Raji (cell line): Measurements from ENCODE around the gene DPYSL4.

Source experiments
- POLR2A ChIP-seq: IDR thresholded peaks from 2 replicates; pipeline ENCODE4 v1.6.1; 2011; ENCODE audit warnings: low read depth, low read length, control low read depth; ENCODE audit not compliant: insufficient read depth

The DPYSL4 gene

DNA sequence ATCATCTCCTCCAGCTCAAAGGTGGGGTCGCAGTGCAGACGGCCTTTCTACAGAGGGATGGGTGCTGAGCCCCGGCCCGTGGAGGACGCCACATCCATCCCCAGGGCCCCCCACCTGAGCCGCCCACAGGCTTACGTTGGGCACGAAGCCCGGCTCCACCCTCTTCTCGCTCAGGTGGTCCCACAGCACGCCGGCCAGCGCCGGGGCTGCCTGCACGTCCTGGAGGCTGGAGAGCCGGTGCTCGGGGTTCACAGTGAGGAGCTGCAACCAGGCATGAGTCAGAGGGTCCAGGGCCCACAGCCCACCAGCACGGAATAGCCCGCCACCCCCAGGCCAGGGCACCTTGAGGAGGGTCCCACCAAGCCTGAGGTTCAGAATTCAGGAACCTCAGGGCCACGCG lies 36.0 kb downstream of the DPYSL4 start:
- TF ChIP-seq POLR2A = no peak

DNA sequence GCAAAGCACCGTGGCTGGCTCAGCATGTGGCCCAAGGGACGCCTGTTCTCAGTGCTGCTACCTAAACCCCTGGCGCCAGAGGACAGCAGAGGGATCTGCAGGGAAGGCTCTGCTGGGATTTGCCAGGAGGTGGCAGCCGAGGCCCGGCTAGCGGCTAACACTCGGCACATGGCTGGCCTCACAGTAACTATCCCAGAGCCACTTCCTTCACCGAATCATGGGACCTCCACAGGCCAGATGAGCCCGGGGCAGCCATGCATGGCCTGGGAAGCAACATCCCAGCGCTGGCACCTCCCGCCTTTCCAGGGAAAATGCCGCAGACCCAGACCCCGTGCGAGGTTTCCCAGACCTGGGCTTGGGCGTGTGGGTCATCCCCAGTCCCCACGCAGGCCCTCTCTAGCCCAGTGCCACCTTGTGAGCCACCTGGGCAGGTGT lies 36.4 kb downstream of the DPYSL4 start:
- TF ChIP-seq POLR2A = no peak

DNA sequence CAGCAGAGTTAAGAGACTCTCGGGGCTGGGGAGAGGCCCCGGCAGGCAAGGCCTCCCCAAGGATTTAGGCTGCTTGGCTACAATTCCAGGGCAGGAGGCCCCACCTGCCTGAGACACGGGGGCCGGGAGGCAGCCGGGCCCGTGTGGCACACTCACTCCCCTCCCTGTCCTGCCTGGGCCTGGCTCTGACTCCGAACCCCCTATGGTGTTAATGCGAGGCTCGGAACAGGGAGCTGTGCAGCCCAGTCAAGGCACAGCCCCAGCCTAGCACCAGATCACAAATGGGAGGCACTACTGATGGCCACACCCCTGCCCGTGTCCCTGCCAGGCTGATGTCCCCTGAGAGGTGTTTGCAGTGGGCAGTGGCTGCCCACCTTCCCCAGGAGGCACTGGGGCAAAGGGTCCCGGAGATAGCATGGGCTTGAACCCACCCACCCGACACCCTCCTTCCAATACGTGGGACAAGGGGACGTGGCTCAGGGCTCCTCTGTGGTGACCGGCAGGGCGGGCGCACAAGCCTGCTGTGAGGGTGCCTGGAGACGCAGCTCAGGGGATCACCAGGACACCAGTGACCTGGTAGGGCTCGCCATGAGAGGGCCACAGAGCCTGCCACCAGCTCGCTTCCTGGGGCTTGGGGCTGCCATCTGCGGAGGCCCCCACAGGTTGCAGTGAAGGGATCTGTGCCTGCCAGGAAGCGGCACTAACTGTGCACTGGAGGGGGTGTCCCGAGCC lies 37.0 kb downstream of the DPYSL4 start:
- no peak for TF ChIP-seq POLR2A

DNA sequence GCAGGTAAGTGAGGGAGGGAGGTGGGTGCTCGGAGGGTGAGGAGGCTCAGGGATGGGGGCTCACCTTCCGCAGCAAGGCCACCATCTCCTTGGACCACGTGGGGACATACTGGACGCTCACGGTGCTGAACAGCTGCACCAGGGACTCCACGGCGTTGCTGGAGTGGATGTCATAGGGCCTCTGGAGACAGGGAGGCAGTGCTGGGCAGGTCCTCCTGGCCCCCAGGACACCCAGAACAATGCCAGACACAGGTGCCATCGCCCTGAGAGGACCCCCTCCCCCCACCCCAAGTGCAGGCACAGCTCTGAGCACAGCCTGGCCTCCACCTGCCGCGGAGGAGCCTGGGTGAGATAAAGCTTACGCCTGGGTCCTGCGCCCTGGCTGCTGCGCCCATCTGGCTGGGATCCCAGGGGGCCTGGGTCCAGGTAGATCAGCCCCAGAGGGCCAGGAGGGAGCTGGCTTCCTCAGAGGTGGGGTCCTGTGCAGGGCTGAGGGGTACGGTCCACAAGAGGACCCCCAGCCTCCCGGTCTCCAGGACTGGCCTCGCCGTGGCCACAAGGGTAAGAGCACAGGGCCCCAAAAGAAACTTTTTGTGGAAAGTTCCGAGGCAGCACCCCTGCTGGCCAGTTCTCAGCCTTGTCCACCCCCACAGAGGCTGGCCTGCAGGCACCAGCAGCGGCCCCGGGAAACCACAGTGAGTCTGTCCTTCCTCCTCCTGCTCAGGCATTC lies 37.8 kb downstream of the DPYSL4 start:
- TF ChIP-seq POLR2A = no peak

DNA sequence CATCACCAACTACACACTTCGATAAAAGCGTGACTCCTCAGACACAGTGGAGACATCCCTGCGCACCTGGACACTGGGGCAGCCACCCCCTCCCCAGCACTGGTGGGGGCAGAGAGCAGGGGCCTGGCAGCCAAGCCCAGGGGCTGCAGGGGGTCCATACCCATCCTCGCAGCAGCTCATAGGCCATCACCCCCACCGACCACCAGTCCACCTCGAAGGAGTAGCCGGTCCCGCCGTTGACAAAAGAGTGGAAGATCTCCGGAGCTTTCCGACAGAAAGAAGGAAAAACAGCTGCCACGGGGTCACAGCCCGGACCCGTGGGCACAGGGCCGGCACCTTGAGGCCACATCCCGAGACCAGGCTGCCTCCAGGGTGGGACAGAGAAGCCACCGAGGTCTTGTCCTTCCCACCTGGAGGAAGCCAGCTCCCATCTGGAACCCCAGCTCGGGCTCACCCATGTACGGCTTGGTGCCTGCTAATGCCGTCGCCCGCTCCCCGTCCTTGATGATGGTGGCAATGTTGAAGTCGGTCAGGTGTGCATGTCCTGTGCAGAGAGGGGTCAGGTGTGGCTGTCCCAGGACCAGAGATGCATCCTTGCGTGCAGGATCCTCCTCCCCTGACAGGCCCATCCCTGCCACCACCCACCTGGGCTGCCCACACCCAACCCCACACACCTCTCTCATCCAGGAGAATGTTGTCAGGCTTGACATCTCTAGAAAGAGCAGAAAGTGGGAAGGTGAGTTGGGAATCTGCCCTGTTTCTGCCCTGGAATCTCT lies 38.5 kb downstream of the DPYSL4 start:
- no peak for TF ChIP-seq POLR2A

DNA sequence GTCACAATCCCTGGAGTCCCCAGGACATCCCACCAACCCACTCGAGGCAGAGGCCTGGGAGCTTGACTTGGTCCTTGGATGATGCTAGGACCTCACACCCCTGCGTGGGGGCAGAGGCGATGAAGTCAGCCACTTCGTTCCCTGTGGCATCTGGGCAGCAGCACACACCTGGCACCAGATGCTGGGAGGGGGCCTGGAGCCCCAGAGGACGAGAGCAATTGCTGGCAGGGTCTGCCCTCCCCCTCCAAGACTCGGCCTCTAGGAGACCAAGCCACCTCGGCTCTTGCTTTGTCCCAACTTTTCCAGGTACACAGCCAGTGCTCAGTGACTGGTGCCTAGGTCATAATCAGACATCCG lies 39.1 kb downstream of the DPYSL4 start:
- TF ChIP-seq POLR2A = no peak

DNA sequence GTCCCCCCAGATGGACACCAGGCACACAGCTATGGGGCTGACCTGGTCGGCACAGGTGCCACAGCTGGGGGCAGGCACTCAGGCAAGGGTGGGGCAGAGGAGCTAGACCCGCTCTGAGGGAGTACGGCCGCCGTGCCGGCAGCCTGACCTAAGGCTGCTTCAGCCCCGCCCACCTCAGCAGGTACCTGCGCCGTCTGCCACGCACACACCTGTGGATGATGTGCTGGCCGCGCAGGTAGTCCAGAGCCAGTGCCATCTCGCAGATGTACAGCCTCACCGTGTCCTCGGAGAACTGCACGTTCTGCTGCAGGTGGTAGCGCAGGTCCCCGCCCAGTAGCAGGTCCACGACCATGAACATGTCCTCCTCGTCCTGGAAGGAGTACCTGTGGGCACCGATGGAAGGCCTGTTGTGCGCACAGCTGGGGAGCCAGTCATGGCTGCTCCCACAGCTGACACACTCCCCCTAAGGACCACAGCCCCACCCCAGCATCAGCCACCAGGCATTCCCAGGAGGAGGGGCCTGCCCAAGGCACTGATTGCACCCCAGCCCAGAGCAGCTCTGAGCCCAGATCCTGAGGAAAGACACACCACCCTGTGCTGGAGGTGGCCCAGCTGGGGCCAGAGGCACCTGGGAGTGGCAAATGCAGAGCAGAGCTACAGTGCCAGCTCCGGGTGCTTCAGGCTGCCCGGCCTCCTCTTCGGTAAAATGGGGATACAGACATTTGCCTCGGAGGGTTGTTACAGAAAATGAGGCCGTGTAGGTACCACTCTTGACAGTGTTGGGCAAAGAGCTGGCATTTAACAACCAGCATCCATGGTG lies 40.0 kb downstream of the DPYSL4 start:
- TF ChIP-seq POLR2A = no peak

DNA sequence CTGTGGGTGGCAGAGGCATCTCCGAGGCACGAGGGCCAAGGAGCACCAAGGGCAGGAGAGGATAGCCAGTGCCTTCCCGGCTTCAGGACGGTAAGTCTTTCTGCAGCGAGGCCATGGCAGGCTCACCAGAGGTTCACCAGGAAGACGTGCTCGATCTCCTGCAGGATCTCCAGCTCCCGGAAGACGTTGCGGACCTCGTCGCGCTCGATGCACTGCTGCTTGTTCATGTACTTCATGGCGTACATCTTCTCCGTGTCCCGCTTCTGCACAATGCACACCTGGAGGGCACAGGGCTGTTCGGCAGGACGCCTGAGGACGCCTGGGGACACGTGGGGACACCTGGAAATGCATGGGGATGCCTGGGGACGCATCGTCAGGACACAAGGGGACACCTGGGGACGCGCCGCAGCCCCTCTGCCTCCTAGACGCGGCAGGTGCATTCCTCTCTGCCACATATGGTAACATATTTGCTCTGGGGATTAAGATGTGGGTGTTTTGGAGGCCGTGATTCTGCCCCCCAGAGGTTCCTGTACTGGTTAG lies 41.2 kb downstream of the DPYSL4 start:
- no peak for TF ChIP-seq POLR2A

DNA sequence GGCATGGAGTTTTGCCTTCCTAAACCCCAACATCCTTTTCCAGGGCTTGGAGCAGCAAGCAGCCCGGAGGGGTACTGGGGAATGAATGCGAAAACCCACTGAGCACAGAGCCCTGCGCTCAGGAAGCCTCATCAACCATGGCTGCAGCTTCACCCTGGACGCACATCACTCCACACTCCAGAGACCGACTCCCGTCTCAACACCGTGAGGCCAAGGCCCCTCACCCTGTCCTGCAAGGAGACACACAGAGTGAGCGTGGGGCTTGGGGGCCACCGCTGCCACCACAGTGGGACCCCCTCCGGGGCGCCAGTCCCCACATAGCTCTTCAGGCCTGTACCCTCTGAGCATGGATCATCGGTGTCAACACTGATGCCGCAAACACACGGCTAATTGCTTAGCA lies 41.9 kb downstream of the DPYSL4 start:
- no peak for TF ChIP-seq POLR2A

DNA sequence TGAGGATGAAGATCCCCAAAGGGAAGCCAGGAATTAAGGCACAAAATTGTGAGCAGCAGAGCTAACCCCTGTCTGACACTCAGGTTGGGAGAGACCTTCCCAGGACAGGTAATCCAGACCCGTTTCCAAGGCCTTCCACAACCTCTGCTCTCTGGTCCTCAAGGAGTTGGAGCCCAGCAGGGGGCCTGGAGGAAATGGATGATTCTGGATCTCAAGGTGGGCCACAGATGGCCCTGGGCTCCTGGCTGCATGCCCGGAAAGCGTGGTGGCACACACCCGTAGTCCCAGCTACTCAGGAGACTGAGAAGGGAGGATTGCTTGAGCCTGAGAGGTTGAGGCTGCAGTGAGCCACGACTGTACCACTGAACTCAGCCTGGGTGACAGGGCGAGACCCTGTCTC lies 42.3 kb downstream of the DPYSL4 start:
- TF ChIP-seq POLR2A = no peak

DNA sequence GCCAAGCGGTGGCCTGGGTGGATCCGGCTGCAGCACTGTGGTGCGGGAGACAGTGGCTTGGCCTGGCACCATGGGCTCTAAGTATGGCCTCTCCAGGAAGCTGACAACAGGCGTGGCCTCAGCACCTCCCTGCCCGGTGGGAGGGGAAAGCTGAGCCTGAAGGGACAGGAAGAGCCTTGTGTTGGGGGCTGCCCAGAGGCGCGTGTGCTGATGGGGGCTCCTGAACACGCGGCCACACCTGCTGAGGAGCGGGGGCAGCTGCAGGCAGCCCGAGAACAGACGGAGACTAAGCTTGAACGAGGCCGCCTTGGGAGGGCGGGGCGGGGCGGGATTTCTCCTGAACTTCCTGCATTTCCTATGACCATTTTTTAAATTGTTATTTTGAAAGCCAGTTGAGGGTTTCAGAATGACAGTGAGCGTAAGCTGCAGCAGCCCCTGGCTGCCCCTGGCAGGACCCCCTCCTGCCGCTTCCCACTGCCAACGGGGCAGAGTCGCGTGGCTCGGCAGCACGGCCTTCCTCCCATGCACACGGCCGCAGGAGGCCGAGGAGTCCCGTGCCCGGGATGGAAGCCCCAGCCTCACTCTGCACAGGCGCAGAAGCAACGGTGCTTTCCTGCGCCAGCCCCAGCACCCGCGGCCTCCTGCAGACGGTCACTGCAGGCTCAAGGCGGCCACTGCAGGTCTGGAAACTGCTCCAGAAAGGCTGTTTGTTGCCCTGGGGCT lies 43.2 kb downstream of the DPYSL4 start:
- TF ChIP-seq POLR2A = no peak

DNA sequence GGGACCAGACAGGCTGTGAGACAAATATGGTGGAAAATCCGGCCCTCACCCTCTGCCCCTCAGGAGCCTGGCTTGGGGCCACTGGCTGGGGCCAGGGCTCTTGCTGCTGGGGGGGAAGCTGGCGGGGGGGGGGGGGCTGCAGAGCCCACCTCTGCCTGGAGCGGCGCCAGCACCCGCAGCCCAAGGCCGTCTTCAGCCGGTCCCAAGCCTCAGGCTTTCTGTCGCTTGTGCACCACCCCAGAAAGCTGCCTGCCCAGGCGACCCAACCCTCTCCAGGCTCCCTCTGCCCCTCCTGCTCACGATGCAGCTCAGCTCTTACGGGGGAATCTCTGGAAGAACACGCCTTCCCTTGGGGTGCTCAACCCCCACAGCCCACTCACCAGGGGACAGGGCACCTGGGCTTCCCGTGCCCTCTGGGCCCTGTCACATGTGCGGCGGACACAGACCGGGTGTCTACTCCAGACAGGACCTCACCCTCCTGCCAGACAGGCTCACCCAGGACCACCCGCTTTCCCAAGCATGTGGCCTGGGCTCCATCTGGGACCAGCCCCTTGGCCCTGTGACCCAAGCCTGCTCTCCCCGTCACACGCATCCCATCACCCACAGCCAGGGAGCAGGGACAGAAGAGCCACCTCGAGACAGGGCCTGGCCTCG lies 43.9 kb downstream of the DPYSL4 start:
- no peak for TF ChIP-seq POLR2A

DNA sequence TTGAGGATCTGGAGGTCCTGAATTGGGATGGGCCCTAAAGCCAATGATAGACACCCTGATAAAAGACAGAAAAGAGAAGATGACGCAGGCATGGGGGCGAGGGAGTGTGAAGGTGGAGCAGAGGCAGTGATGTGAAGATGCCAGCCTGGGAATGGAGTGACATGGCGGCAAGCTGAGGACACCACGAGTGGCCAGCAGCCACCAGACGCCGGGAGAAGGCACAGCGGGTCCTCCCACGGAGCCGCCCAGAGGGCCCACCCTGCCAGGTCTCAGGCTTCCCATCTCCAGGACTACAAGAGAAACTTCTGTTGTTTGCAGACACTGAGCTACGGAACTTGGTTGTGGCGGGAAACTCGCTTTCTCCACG lies 44.9 kb downstream of the DPYSL4 start:
- TF ChIP-seq POLR2A = no peak

DNA sequence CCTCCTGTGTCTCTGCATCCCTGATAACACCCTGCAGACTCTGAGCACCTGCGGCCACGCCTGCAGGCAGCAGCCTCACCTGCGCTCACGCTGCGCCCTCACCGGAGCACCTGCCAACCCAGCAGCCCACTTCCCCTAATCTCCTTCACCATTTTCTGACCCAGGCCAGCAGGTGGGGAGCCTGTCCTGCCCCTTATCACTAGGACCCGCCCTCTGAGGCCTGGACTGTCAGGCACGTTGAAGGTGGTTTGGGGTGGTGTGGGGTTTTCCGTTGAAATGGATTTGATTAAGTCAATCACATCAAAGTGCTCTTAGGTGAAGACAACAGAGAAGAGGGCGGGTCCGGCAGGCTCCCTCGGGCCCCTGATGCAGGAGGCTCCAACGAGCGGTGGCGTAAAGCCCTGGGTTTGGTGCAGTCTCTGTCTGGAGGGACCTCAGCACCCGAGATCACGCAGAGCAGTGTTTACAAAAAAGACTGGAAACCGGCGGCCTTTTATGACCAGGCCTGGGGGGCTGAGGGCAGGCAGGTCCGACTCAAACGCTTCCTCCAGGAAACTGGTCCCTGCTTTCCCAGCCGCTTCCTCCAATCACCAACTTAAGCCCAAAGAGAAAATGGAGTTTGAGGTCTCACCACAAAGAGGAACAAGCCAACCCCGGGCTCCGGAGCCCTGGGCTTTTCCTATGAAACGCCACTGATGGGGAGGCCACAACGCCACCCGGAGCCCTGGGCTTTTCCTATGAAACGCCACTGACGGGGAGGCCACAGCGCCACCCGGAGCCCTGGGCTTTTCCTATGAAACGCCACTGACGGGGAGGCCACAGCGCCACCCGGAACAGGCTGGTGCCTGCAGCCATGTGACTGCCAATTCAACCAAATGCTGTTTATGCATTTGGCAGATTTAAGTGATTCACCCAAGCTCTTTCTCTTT lies 45.5 kb downstream of the DPYSL4 start:
- no peak for TF ChIP-seq POLR2A
